Effector memory CD4-positive, alpha-beta T cell (primary cell): Measurements from ENCODE around the gene IFIH1.
A peak's percentile ranks its signal among the peaks of the same experiment; 100 is the strongest.

Experiments
- DNase-seq, 3 donors: peaks; one replicate each; pipeline ENCODE4 v3.0.0-alpha.2; 2020
- H3K27ac ChIP-seq: 2 replicates; pipeline ENCODE4 v1.7.0; 2013; ENCODE audit warnings: mild to moderate bottlenecking, low read length, moderate library complexity; ENCODE audit not compliant: insufficient read depth, poor library complexity, severe bottlenecking
- H3K27me3 ChIP-seq: replicated peaks from 2 replicates; pipeline ENCODE4 v1.7.0; 2013; ENCODE audit warnings: mild to moderate bottlenecking, low read length; ENCODE audit not compliant: insufficient read depth, control insufficient read depth, poor library complexity, severe bottlenecking
- H3K36me3 ChIP-seq: 2 replicates; pipeline ENCODE4 v1.7.0; 2013; ENCODE audit warnings: mild to moderate bottlenecking, low read length, moderate library complexity; ENCODE audit not compliant: control insufficient read depth, insufficient read depth
- H3K4me1 ChIP-seq: 2 replicates; pipeline ENCODE4 v1.7.0; 2013; ENCODE audit warnings: low read length, mild to moderate bottlenecking; ENCODE audit not compliant: control insufficient read depth, insufficient read depth, poor library complexity, severe bottlenecking
- H3K4me3 ChIP-seq: 2 replicates; pipeline ENCODE4 v1.7.0; 2013; ENCODE audit warnings: low read length, low read depth, mild to moderate bottlenecking; ENCODE audit not compliant: insufficient read depth, poor library complexity, severe bottlenecking
- H3K9me3 ChIP-seq: 2 replicates; pipeline ENCODE4 v1.7.0; 2013; ENCODE audit warnings: mild to moderate bottlenecking, low read length, moderate library complexity; ENCODE audit not compliant: control insufficient read depth
- total RNA-seq, 3 donors: gene quantifications; one replicate each; lab custom pipeline; 2026; lab: John Stamatoyannopoulos, UW

IFIH1 gene
- total RNA-seq = 69.5 to 200 (median 104) reads per million in 3 donors

DNA sequence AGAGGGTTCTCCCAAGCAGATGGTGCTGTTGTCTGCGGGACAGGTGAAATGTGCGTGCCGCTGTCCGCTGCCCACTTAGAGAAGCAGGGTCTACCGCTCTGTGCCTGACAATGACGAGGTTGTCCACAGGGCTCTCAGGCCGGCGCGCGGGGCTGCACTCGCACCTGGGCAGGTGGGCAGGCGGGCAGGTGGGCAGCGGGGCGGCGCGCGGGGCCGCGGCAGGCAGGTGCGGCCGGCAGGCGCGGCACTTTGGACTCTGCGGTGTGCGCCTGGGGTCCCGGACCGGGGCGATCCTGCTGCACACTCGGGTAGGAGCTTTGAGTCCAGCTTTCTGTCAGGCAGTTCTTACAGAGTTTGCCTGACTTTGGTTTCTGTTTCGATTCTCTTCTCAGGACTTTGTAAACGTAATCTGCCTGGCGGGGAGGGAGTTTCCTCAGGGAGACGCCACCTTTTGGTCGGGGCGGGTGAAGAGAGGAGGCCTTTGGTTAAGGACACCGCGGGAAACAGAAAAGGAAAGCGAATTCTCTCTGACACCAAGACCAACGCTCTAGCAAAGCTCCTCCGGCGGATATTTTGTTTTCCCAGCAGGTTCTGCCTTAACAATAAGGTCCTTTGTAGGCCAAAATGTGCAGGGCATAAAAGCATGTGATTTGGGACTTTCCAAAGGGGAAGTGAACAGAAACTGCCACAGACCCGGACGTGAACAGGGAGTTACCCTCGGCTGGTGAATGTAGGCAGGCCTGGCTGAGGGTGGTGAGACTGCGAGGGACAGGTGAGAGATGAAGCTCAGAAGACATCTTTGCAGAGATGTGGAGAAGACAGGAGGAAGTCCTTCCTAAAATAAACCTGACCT lies at the start of gene IFIH1:
Gene IFIH1, minus strand, starts transcription at position 357 of the 853 bp plus-strand sequence. CDS start 377 bp downstream, outside the sequence.
- Histone ChIP-seq H3K9me3 (no peaks in the 10 kb centered on the region), H3K4me1 (peaks cover 20% of the 10 kb centered on the region)

DNA sequence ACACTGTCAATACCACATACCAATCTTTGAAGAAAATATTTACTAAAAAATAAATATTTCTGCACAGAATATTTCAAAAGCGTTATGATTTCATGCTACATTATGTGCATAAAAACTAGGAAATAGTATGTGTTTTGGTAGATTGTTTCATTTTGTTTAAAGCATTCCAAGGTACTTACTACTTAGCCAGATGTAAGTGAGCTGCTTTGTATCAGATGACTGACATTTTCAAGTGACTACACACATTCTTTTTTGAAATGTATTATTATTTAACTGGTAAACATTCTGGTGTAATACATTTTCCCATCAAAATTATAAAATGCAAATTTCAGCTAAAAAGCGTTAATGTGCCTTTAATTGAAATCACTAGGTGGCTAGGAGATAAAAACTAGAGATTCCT lies 46.9 kb upstream of the IFIH1 start:
- Histone ChIP-seq H3K27me3 (no peaks in the 10 kb centered on the region), H3K4me1 (no peaks in the 10 kb centered on the region), H3K36me3 (no peaks in the 10 kb centered on the region), H3K4me3 (no peak overlapping the region), H3K27ac (no peak overlapping the region), H3K9me3 (no peaks in the 10 kb centered on the region)
- DNase-seq = no peak

More for the DNA sequence above, at the start of gene IFIH1:
- peak within 1 kb of the TSS; percentile 92 for H3K27ac ChIP-seq
- H3K4me3 ChIP-seq = peak within 1 kb of the TSS; percentile 91
- peak; percentile 74 to 79 (median 79) for DNase-seq
- H3K27me3 ChIP-seq = no peaks in the 10 kb centered on the region
- no peaks in the 10 kb centered on the region for H3K36me3 ChIP-seq

DNA sequence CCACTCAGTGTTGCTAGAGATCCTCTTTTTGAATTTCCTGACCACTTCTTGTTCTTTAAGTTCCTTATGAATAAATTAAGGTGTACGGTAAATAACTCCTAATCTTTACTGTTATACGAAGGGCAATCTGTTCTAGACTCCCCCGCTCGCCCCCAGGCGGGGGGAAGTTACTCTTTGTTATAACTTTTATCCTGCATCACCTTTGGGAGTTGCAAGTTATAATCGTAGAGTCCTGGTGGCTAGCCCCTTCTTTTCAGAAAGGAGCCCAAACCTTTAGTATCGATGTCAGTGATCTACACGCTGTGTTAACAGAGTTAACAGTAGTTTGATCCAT lies 26.1 kb upstream of the IFIH1 start:
- no peak for DNase-seq
- Histone ChIP-seq H3K27ac (peak overlapping the region; percentile 54), H3K27me3 (no peaks in the 10 kb centered on the region), H3K36me3 (no peaks in the 10 kb centered on the region), H3K4me3 (peak overlapping the region; percentile 72), H3K9me3 (no peaks in the 10 kb centered on the region), H3K4me1 (peaks cover 5% of the 10 kb centered on the region)

DNA sequence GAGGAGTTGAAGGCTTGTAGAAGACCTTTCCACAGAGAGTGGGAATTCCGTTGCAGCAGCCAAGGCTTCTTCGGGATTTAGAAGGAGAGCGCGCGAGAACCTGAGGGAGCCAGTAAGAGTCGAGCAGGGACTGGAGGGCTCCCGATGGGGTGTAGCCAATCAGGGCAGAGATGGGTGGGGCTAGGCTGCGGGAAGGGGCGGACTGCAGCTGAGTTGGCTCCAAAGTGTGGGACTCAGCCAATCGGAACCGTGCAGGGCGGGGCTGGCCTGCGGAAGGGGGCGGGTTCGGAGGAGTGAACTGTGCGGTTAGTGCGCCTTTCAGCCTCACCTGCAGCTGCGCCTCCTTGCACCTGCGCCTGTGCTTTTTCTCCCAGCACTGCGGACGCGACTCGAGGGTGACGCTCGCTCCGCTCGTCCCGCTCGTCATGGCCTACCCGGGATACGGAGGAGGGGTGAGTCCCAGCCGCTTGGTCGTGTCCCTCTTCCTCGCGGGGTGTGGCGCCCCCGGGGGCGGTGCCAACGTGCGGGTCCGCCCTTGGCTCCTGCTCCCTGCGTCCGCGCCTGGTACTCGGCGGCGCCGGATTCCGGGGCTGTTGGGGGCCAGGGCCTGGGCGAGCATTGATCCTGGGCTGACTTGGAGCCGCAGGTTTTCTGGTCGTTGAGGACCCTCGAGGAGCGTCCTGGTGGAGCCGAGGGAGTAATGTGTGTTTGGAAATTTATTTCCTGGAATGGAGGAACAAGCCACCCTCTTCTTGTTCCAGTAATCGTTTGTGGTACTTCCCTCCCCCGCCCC lies 25.5 kb upstream of the IFIH1 start, which contains the start of gene GCA:
Gene GCA, plus strand, starts transcription at position 309 of the 793 bp plus-strand sequence. Its CDS starts 117 bp downstream, at position 426.
- H3K4me1 ChIP-seq = peaks cover 5% of the 10 kb centered on the region
- H3K27me3 ChIP-seq = no peaks in the 10 kb centered on the region
- H3K27ac ChIP-seq = peak within 1 kb of the TSS; percentile 54
- peak within 1 kb of the TSS; percentile 72 for H3K4me3 ChIP-seq
- H3K36me3 ChIP-seq = no peaks in the 10 kb centered on the region
- H3K9me3 ChIP-seq = no peaks in the 10 kb centered on the region
- DNase-seq = peak; percentile 95 to 97 (median 96)

DNA sequence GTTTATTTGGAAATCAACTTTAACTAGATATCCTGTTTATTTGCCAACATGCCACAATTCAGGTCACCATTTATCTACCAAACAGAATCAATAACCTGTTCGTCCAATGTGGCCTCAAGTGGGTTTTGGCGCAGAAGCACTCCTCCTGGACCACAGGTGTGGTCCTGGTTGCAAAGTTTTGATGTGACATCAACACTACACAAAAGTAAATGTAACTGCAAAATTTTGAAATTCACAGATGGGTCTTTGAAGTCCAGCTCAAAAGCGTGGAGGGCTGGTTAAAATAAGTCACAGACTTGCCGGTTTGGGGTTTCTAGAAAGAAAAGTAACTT lies 25.0 kb upstream of the IFIH1 start:
- H3K9me3 ChIP-seq = no peaks in the 10 kb centered on the region
- no peak overlapping the region for H3K27ac ChIP-seq
- peak overlapping the region; percentile 72 for H3K4me3 ChIP-seq
- H3K36me3 ChIP-seq = no peaks in the 10 kb centered on the region
- no peak for DNase-seq
- peaks cover 5% of the 10 kb centered on the region for H3K4me1 ChIP-seq
- H3K27me3 ChIP-seq = no peaks in the 10 kb centered on the region

DNA sequence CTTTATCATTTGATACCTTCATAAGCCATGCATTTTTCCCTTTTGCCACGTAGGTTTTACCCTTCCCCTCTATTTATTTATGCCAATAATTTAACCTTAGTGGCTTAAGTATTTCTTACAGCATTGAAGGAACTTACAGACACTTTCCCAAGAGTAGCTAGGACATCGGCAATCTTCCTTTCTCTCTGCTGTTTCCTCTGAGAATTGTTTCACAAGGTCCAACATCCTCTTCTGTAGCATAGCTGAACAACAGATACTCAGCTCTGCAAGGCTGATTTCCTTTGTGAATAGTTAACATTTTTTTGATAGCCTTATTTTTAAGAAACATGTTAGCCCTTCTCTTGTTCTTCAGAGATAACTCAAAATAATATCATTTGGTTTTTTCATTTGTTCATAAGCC lies 24.4 kb upstream of the IFIH1 start:
- Histone ChIP-seq H3K27ac (no peak overlapping the region), H3K9me3 (no peaks in the 10 kb centered on the region), H3K4me1 (peaks cover 5% of the 10 kb centered on the region), H3K27me3 (no peaks in the 10 kb centered on the region), H3K36me3 (no peaks in the 10 kb centered on the region), H3K4me3 (no peak overlapping the region)
- no peak for DNase-seq

DNA sequence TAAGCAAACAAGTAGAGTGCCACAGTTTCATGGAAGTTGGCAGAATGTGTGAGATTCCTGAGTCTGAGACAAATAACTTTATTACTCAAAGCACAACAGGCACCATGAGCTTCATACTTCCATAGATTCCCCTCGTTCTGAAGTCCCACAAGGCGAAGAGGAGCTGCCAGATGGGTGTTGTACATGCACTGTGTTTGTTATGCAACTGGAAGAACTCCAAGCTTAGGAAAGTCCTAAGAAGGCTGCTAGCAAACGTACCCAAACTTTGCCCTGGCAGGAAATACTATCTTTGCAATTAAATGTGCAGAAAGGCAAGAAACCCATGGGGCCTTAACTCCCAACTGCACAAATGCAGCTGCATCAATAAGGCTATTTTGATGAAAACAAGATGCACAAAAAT lies 23.8 kb upstream of the IFIH1 start:
- no peak overlapping the region for H3K4me3 ChIP-seq
- H3K36me3 ChIP-seq = no peaks in the 10 kb centered on the region
- H3K4me1 ChIP-seq = peaks cover 5% of the 10 kb centered on the region
- H3K27me3 ChIP-seq = no peaks in the 10 kb centered on the region
- no peak for DNase-seq
- H3K9me3 ChIP-seq = no peaks in the 10 kb centered on the region
- H3K27ac ChIP-seq = no peak overlapping the region

DNA sequence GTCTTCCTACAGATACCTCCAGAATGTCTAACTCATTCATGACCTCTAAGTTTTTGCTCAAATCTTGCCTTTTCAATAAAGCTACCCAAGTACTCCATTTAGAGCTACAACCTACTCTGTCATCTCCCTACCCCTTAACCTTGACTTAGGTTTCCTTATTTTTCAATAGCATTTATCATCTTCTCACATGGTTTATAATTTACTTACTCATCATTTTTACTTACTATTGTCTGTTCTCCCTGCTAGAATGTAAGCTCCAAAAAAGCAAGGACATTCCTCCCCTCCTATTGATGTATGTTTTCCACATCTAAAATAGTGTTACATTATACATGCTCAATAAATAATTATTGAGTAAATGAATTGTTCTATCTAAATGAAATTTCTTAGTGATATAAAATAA lies 22.3 kb upstream of the IFIH1 start:
- peaks cover 5% of the 10 kb centered on the region for H3K4me1 ChIP-seq
- H3K36me3 ChIP-seq = no peaks in the 10 kb centered on the region
- no peaks in the 10 kb centered on the region for H3K27me3 ChIP-seq
- H3K4me3 ChIP-seq = no peak overlapping the region
- no peak for DNase-seq
- no peak overlapping the region for H3K27ac ChIP-seq
- H3K9me3 ChIP-seq = no peaks in the 10 kb centered on the region

DNA sequence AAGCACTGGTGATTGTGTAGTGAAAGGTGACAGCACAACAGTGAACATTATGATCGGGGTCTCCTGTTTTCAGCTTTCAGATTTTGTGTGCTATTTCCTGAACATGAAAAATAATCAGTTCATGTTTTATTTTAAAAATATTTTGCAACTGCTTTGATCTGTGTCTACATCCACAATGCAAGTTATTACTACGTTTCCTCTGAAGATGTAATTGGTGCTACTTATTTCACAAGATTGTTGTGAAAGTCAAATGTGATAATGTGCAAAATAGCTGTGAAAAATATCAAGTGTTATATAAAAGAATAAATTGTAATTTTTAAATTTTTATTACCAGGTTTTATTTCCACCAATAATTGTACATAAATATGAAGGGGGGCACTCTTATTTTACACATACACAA lies 19.4 kb upstream of the IFIH1 start:
- Histone ChIP-seq H3K27ac (no peak overlapping the region), H3K4me1 (no peaks in the 10 kb centered on the region), H3K36me3 (no peaks in the 10 kb centered on the region), H3K27me3 (no peaks in the 10 kb centered on the region), H3K4me3 (no peak overlapping the region), H3K9me3 (no peaks in the 10 kb centered on the region)
- DNase-seq = no peak

DNA sequence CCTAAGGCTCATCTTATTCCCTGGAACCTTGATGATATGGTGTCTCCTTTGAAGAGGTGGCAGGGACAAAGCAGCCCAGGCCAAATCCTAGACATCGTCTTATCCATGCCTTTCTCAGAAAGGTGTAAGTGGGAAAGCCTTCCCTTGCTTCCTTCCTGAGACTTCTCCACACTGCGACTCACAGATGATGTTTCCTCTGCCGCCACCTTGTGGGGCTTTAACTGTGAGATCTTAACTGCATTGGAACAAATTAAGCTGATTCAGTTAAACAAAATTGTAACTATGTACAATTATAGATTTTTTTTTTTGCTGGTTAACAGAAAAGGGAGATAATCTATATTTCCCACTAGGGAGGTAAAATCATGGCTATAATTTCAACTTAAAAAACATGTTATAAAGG lies 15.5 kb upstream of the IFIH1 start:
- H3K4me3 ChIP-seq = no peak overlapping the region
- H3K36me3 ChIP-seq = no peaks in the 10 kb centered on the region
- DNase-seq = no peak

More for the DNA sequence above, 15.5 kb upstream of the IFIH1 start:
- H3K27ac ChIP-seq = no peak overlapping the region
- no peaks in the 10 kb centered on the region for H3K27me3 ChIP-seq
- no peaks in the 10 kb centered on the region for H3K4me1 ChIP-seq
- H3K9me3 ChIP-seq = no peaks in the 10 kb centered on the region
